ENCODE measurements around the gene FRYL.
A peak's percentile ranks its signal among the peaks of the same experiment; 100 is the strongest.

Gene FRYL

DNA sequence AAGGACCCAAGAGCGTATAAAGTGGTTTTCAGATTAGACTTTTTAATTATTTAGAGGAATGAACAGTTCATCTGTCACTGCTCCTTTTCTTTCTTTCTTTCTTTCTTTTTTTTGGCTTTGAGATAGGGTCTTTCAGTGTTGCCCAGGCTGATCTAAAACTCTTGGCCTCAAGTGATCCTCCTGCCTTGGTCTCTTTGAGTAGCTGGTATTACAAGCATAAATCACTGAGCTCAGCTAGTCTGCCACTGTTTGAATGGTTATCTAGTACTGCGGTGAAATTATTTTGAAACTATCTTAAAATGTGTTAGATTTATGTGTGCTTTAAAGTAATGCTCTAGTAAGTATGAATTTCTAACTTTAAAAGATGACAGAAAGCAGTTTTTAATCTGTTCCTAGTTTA lies 6.5 kb upstream of the FRYL start:
- no peak overlapping the region for H3K4me3 ChIP-seq (ENCODE audit: low read length, poor library complexity, severe bottlenecking)
- no peaks in the 10 kb centered on the region for H3K36me3 ChIP-seq (ENCODE audit: insufficient read depth, low read length)
- no peaks in the 10 kb centered on the region for H3F3A ChIP-seq (ENCODE audit: low read depth)
- no peak overlapping the region for H2AFZ ChIP-seq (ENCODE audit: low read length)
- H3K27me3 ChIP-seq (ENCODE audit: insufficient read depth, low read length, poor library complexity, severe bottlenecking) = no peaks in the 10 kb centered on the region
- H3K4me1 ChIP-seq (ENCODE audit: insufficient read depth, low read length, poor library complexity, severe bottlenecking) = no peaks in the 10 kb centered on the region
- no peak overlapping the region for H3K4me2 ChIP-seq (ENCODE audit: low read depth, low read length, poor library complexity, severe bottlenecking)
- H3K9ac ChIP-seq (ENCODE audit: low read depth, low read length, poor library complexity, severe bottlenecking) = no peak overlapping the region
- H3K79me2 ChIP-seq (ENCODE audit: insufficient read depth, low read length) = no peaks in the 10 kb centered on the region
- TF ChIP-seq, protein P1, sequence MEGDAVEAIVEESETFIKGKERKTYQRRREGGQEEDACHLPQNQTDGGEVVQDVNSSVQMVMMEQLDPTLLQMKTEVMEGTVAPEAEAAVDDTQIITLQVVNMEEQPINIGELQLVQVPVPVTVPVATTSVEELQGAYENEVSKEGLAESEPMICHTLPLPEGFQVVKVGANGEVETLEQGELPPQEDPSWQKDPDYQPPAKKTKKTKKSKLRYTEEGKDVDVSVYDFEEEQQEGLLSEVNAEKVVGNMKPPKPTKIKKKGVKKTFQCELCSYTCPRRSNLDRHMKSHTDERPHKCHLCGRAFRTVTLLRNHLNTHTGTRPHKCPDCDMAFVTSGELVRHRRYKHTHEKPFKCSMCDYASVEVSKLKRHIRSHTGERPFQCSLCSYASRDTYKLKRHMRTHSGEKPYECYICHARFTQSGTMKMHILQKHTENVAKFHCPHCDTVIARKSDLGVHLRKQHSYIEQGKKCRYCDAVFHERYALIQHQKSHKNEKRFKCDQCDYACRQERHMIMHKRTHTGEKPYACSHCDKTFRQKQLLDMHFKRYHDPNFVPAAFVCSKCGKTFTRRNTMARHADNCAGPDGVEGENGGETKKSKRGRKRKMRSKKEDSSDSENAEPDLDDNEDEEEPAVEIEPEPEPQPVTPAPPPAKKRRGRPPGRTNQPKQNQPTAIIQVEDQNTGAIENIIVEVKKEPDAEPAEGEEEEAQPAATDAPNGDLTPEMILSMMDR (conservative IDR thresholded peaks at IDR 0.05; ENCODE audit: low read length) = no peak
- TF ChIP-seq EZH2phosphoT487 (IDR thresholded peaks at IDR 0.05; ENCODE audit: borderline replicate concordance) = no peak
- no peaks in the 10 kb centered on the region for H3K9me3 ChIP-seq (ENCODE audit: insufficient read depth, low read depth, low read length)
- no peaks in the 10 kb centered on the region for H4K20me1 ChIP-seq (ENCODE audit: insufficient read depth, low read length, poor library complexity, severe bottlenecking)
- no peaks in the 10 kb centered on the region for H3K9me2 ChIP-seq (replicated peaks; ENCODE audit: low read depth, low read length)

DNA sequence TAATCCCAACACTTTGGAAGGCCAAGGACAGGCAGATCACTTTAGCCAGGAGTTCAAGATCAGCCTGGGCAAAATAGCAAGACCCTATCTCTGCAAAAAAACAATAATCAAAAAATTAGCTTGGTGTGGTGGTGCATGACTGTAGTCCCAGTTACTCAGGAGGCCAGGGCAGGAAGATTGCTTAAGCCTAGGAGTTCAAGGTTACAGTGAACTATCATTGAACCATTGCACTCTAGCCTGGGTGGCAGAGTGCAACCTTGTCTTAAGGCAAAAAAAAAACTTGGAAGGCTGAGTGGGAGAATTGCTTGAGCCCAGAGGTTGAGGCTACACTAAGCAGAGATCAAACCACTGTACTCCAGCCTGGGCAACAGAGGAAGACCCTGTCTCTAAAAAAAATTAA lies 5.2 kb upstream of the FRYL start:
- Histone ChIP-seq H3K4me2 (ENCODE audit: low read depth, low read length, poor library complexity, severe bottlenecking) (no peak overlapping the region), H3K4me1 (ENCODE audit: insufficient read depth, low read length, poor library complexity, severe bottlenecking) (peaks cover 9% of the 10 kb centered on the region), H2AFZ (ENCODE audit: low read length) (no peak overlapping the region), H4K20me1 (ENCODE audit: insufficient read depth, low read length, poor library complexity, severe bottlenecking) (no peaks in the 10 kb centered on the region), H3K4me3 (ENCODE audit: low read length, poor library complexity, severe bottlenecking) (no peak overlapping the region), H3K79me2 (ENCODE audit: insufficient read depth, low read length) (no peaks in the 10 kb centered on the region), H3K9me3 (ENCODE audit: insufficient read depth, low read depth, low read length) (no peaks in the 10 kb centered on the region), H3K9ac (ENCODE audit: low read depth, low read length, poor library complexity, severe bottlenecking) (no peak overlapping the region), H3K27me3 (ENCODE audit: insufficient read depth, low read length, poor library complexity, severe bottlenecking) (no peaks in the 10 kb centered on the region), H3K36me3 (ENCODE audit: insufficient read depth, low read length) (no peaks in the 10 kb centered on the region), H3F3A (ENCODE audit: low read depth) (no peaks in the 10 kb centered on the region), H3K9me2 (replicated peaks; ENCODE audit: low read depth, low read length) (no peaks in the 10 kb centered on the region)
- no peak for TF ChIP-seq EZH2phosphoT487 (IDR thresholded peaks at IDR 0.05; ENCODE audit: borderline replicate concordance)

DNA sequence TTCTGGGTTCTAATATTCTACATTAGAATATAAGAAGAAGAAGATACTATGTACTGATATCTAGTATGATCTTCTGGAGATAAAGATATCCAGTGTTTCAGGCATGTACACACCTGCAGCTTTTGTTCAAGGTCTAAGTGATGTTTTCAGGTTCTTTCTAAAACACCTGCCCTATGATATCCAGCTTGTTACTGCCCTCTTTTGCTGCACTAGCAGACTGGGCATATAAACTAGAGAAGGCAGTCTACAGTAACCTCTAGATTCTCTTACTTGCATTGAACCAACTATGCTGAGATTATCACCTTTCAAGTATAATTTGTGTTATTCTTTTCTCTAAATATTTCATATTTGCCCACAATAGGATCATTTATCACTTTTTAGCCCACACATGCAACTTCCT lies 1.9 kb upstream of the FRYL start:
- Histone ChIP-seq H3K4me3 (ENCODE audit: low read length, poor library complexity, severe bottlenecking) (no peak overlapping the region), H3K79me2 (ENCODE audit: insufficient read depth, low read length) (peaks cover 24% of the 10 kb centered on the region), H3K9me3 (ENCODE audit: insufficient read depth, low read depth, low read length) (no peaks in the 10 kb centered on the region), H4K20me1 (ENCODE audit: insufficient read depth, low read length, poor library complexity, severe bottlenecking) (peaks cover 24% of the 10 kb centered on the region), H3K4me1 (ENCODE audit: insufficient read depth, low read length, poor library complexity, severe bottlenecking) (peaks cover 28% of the 10 kb centered on the region), H3K36me3 (ENCODE audit: insufficient read depth, low read length) (no peaks in the 10 kb centered on the region), H3F3A (ENCODE audit: low read depth) (no peaks in the 10 kb centered on the region), H2AFZ (ENCODE audit: low read length) (no peak overlapping the region), H3K9ac (ENCODE audit: low read depth, low read length, poor library complexity, severe bottlenecking) (no peak overlapping the region), H3K9me2 (replicated peaks; ENCODE audit: low read depth, low read length) (no peaks in the 10 kb centered on the region), H3K4me2 (ENCODE audit: low read depth, low read length, poor library complexity, severe bottlenecking) (no peak overlapping the region), H3K27me3 (ENCODE audit: insufficient read depth, low read length, poor library complexity, severe bottlenecking) (no peaks in the 10 kb centered on the region)
- TF ChIP-seq, protein P1 (conservative IDR thresholded peaks at IDR 0.05; ENCODE audit: low read length) = no peak
- TF ChIP-seq EZH2phosphoT487 (IDR thresholded peaks at IDR 0.05; ENCODE audit: borderline replicate concordance) = no peak

DNA sequence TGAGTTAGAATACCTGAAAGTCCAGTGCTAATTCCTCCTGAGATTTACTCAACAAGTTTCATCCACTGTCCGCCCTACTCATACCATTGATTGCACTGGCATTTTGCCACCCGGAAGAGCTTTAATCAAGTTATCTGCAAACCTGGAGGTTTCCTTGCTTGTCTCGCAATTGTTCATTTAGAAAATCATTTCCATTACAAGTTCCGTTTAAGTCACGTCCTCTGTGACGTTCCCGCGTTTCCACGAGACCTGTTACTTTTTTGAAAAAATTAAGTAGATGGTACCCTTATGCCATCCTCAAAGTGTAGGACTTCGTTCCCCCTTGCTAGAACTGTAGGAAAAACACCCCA lies 761 bp upstream of the FRYL start:
- peaks cover 35% of the 10 kb centered on the region for H4K20me1 ChIP-seq (ENCODE audit: insufficient read depth, low read length, poor library complexity, severe bottlenecking)
- peaks cover 35% of the 10 kb centered on the region for H3K4me1 ChIP-seq (ENCODE audit: insufficient read depth, low read length, poor library complexity, severe bottlenecking)
- no peak for TF ChIP-seq EZH2phosphoT487 (IDR thresholded peaks at IDR 0.05; ENCODE audit: borderline replicate concordance)
- TF ChIP-seq, protein P1 (conservative IDR thresholded peaks at IDR 0.05; ENCODE audit: low read length) = no peak
- H3K9me2 ChIP-seq (replicated peaks; ENCODE audit: low read depth, low read length) = no peaks in the 10 kb centered on the region
- no peaks in the 10 kb centered on the region for H3F3A ChIP-seq (ENCODE audit: low read depth)
- no peaks in the 10 kb centered on the region for H3K27me3 ChIP-seq (ENCODE audit: insufficient read depth, low read length, poor library complexity, severe bottlenecking)
- no peaks in the 10 kb centered on the region for H3K36me3 ChIP-seq (ENCODE audit: insufficient read depth, low read length)
- H2AFZ ChIP-seq (ENCODE audit: low read length) = peak overlapping the region; percentile 96
- H3K4me2 ChIP-seq (ENCODE audit: low read depth, low read length, poor library complexity, severe bottlenecking) = peak overlapping the region; percentile 82
- no peaks in the 10 kb centered on the region for H3K9me3 ChIP-seq (ENCODE audit: insufficient read depth, low read depth, low read length)
- H3K4me3 ChIP-seq (ENCODE audit: low read length, poor library complexity, severe bottlenecking) = peak overlapping the region; percentile 95
- peak overlapping the region; percentile 81 for H3K9ac ChIP-seq (ENCODE audit: low read depth, low read length, poor library complexity, severe bottlenecking)
- peaks cover 36% of the 10 kb centered on the region for H3K79me2 ChIP-seq (ENCODE audit: insufficient read depth, low read length)

Data from Loucy (cell line).